Natural killer cell treated with Interleukin-12 subunit alpha and Interleukin-12 subunit beta and Interleukin-15 and Interleukin-18, amount 100 ng/mL, for 72 hours (primary cell): ENCODE measurements around the gene KRTAP1-5. TPM values are rescaled to one million over a fixed set of nuclear protein-coding genes. Genes with fewer than 3 reads are reported as not detected.
"Not testable (repeated sequence)": the region's sequence is repeated elsewhere in the genome, so short reads cannot be mapped to it uniquely, and the experiment has no call there.

Experiments used
- ATAC-seq, 2 donors: fragments of 150-1000 bp; cut with Tn5 transposase in 1 of 2; sonication (Bioruptor Pico), chemical (Tn5 transposase) in 1 of 2; 2 replicates each; pipeline ENCODE4 v1.10.0; 2021
- DNase-seq: peaks from one replicate; pipeline ENCODE4 v3.0.0; 2022; ENCODE audit warnings: low spot score
- H3K27ac Mint-ChIP-seq, 2 donors: 1 replicate in 1 of 2; 2 replicates in 1 of 2; pipeline ENCODE4 v1.8.0; 2022; ENCODE audit warnings: mixed read lengths in 2 of 2, mild to moderate bottlenecking in 1 of 2, moderate library complexity in 1 of 2
- H3K27me3 Mint-ChIP-seq, 2 donors: 1 replicate in 1 of 2; 2 replicates in 1 of 2; pipeline ENCODE4 v1.8.0; 2022; ENCODE audit warnings: mixed read lengths in 2 of 2
- H3K36me3 Mint-ChIP-seq: one replicate; pipeline ENCODE4 v1.8.0; 2022; ENCODE audit warnings: mixed read lengths
- H3K4me1 Mint-ChIP-seq, 2 donors: 1 replicate in 1 of 2; 2 replicates in 1 of 2; pipeline ENCODE4 v1.8.0; 2022; ENCODE audit warnings: low read depth in 2 of 2, mixed read lengths in 2 of 2, mild to moderate bottlenecking in 1 of 2
- H3K4me3 Mint-ChIP-seq: one replicate; pipeline ENCODE4 v1.8.0; 2022; ENCODE audit warnings: mixed read lengths
- H3K9me3 Mint-ChIP-seq: 2 replicates; pipeline ENCODE4 v1.8.0; 2022; ENCODE audit warnings: mixed read lengths
- total RNA-seq, 2 donors: library from RNA; stranded (reverse); gene quantifications; one replicate each; pipeline ENCODE4 v1.2.3, GENCODE V29; 2022

The KRTAP1-5 gene, protein sequence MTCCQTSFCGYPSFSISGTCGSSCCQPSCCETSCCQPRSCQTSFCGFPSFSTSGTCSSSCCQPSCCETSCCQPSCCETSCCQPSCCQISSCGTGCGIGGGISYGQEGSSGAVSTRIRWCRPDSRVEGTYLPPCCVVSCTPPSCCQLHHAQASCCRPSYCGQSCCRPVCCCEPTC
- total RNA-seq: not detected

DNA sequence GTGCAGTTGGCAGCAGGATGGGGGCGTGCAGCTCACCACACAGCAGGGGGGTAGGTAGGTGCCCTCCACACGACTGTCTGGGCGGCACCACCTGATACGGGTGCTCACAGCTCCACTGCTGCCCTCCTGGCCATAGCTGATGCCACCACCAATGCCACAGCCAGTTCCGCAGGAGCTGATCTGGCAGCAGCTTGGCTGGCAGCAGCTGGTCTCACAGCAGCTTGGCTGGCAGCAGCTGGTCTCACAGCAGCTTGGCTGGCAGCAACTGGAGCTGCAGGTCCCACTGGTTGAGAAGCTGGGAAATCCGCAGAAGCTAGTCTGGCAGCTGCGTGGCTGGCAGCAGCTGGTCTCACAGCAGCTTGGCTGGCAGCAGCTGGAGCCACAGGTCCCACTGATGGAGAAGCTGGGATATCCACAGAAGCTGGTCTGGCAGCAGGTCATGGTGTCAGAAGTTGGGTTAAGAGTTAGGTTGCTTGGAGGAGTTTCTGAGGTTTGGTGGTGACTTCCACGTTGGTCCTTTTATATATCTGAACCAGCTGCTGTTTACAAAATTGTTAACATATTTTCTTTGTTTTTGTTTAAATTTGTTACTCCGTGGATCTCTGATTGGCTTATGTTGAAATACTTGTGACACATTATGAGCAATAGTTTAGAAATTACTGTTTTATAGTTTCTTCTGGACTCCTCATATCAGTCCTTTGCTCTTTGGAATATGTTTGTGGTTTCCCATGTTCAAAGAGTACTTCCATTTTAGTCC, at the start of gene KRTAP1-5:
Gene KRTAP1-5, minus strand, starts transcription at position 494 of the 757 bp plus-strand sequence. Its CDS starts 53 bp downstream, at position 441.
- H3K27ac Mint-ChIP-seq: no peak within 1 kb of the TSS
- no peak for ATAC-seq
- no peaks in the 10 kb centered on the region for H3K36me3 Mint-ChIP-seq
- H3K4me1 Mint-ChIP-seq: no peaks in the 10 kb centered on the region
- no peak for DNase-seq
- H3K4me3 Mint-ChIP-seq: no peak within 1 kb of the TSS
- peaks cover 21 to 57% of the 10 kb centered on the region in 2 donors for H3K27me3 Mint-ChIP-seq
- H3K9me3 Mint-ChIP-seq: no peaks in the 10 kb centered on the region

DNA sequence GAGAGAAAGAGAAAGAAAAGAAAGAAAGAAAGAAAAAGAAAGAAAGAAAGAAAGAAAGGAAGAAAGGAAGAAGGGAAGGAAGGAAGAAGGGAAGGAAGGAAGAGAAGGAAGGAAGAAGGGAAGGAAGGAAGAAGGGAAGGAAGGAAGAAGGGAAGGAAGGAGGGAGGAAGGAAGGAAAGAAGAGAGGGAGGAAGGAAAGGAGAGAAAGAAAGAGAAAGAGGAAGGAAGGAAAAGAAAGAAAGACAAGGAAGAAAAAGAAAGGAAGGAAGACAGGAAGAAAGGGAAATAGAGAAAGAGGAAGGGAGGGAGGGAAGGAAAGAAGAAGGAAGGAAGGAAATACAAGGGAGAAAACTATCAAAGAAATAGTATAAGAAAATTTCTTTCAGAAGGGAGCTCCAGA, 49.8 kb upstream of the KRTAP1-5 start:
- no peak for ATAC-seq
- Mint-ChIP-seq H3K27me3 (peaks cover 30 to 38% of the 10 kb centered on the region in 2 donors), H3K4me3 (no peak overlapping the region), H3K4me1 (no peaks in the 10 kb centered on the region), H3K27ac (no peak overlapping the region), H3K36me3 (no peaks in the 10 kb centered on the region), H3K9me3 (no peaks in the 10 kb centered on the region)
- no peak for DNase-seq

DNA sequence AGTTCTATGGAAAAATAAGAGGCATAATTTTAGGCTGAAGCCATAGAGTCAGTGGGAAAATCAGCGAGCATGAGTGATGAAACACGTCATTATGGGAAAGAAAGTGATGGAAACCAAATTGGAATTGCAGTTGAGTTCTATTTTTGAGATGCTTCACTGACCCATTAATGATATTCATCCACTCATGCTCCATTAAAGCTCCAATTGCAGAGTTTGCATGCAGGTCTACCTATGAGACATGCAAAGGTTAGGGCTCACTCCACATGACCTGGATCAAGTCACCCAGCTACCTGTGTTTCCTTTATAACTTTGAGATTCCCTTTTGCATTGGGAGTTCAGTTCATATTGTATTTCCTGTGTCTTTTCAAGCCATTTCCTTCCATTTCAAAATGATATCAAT, 46.7 kb upstream of the KRTAP1-5 start:
- ATAC-seq: no peak

DNA sequence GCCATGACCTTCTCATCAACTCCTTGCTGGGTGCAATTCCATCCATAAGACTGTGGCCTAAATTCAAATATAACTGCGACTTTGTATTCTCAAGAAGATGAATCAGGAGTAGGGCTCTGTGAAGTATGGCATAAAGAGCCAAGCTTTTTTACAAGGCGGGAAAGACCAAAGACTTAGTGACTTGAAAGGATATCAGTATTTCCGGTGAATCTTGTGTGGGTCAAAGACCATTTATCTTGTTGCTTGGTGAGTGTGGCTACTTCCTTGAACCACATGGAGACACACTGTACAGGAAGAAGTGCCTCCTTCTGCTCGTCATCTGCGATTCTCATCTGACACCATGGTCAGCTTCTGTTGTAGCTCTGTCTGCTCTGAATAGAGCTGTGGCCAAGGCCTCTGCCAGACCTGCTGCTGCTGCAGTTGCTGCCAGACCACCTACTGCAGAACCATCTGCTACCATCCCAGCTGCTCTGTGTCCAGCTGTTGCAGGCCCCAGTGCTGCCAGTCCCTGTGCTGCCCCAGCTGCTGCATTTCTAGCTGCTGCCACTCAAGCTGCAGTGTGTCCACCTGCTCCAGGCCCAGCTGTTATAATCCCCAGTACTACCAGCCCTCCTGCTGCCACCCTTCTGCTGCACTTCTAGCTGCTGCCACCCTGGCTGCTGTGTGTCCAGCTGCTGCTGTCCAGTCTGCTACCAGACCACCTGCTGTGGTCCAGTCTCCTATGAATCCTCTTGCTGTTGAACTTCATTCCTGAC, 44.8 kb upstream of the KRTAP1-5 start:
- Mint-ChIP-seq H3K4me1 (no peaks in the 10 kb centered on the region), H3K27me3 (peaks cover 15 to 20% of the 10 kb centered on the region in 2 donors), H3K9me3 (no peaks in the 10 kb centered on the region), H3K27ac (no peak overlapping the region), H3K4me3 (no peak overlapping the region), H3K36me3 (no peaks in the 10 kb centered on the region)
- DNase-seq (no peak), ATAC-seq (peak in 1 of 2 donors; percentile 45)

More for the DNA sequence above, 46.7 kb upstream of the KRTAP1-5 start:
- no peaks in the 10 kb centered on the region for H3K4me1 Mint-ChIP-seq
- no peaks in the 10 kb centered on the region for H3K9me3 Mint-ChIP-seq
- no peak overlapping the region for H3K27ac Mint-ChIP-seq
- H3K4me3 Mint-ChIP-seq: no peak overlapping the region
- H3K27me3 Mint-ChIP-seq: peaks cover 24 to 27% of the 10 kb centered on the region in 2 donors
- no peak for DNase-seq
- H3K36me3 Mint-ChIP-seq: no peaks in the 10 kb centered on the region

DNA sequence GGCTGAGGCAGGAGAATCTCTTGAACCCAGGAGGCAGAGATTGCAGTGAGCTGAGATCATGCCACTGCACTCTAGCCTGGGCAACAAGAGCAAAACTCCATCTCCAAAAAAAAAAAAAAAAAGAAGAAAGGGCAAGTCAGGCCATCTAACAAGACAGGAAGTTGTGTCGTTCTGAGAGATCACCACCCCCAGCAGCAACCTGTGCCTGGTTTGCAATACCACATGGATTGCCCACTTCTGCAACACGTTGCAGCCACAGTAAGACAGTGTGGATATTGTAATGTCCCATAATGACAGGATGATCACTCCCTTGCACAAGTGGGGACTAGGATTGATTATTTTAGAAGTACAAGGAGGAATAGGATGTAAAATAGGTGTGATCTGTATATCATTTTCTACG, 42.0 kb upstream of the KRTAP1-5 start:
- Mint-ChIP-seq H3K4me3 (no peak overlapping the region), H3K36me3 (no peaks in the 10 kb centered on the region), H3K27ac (no peak overlapping the region), H3K27me3 (peaks cover 4 to 11% of the 10 kb centered on the region in 2 donors), H3K4me1 (no peaks in the 10 kb centered on the region), H3K9me3 (no peaks in the 10 kb centered on the region)
- ATAC-seq (no peak), DNase-seq (no peak)

DNA sequence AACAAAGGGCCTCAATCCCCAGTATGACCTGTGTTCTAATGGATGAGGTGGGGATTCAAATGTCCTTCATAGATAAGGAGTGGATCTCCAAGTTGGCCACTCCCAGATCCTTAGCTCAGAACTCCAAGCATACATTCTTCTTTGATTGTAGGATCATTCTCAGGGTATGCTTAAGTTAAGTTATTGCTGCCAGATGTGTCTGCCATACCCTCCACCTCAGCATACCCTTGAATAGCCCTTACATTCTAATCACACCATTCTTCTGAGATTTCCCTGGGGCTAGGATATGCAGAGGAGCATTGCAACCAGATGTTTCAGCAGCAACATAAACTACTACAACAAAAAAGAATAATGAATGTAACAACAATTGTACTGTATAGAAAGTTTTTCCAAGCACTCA, 40.3 kb upstream of the KRTAP1-5 start:
- H3K9me3 Mint-ChIP-seq: no peaks in the 10 kb centered on the region
- H3K27me3 Mint-ChIP-seq: peaks cover 6 to 17% of the 10 kb centered on the region in 2 donors
- H3K4me3 Mint-ChIP-seq: no peak overlapping the region
- H3K36me3 Mint-ChIP-seq: no peaks in the 10 kb centered on the region
- H3K27ac Mint-ChIP-seq: no peak overlapping the region
- H3K4me1 Mint-ChIP-seq: no peaks in the 10 kb centered on the region
- ATAC-seq (no peak), DNase-seq (no peak)

DNA sequence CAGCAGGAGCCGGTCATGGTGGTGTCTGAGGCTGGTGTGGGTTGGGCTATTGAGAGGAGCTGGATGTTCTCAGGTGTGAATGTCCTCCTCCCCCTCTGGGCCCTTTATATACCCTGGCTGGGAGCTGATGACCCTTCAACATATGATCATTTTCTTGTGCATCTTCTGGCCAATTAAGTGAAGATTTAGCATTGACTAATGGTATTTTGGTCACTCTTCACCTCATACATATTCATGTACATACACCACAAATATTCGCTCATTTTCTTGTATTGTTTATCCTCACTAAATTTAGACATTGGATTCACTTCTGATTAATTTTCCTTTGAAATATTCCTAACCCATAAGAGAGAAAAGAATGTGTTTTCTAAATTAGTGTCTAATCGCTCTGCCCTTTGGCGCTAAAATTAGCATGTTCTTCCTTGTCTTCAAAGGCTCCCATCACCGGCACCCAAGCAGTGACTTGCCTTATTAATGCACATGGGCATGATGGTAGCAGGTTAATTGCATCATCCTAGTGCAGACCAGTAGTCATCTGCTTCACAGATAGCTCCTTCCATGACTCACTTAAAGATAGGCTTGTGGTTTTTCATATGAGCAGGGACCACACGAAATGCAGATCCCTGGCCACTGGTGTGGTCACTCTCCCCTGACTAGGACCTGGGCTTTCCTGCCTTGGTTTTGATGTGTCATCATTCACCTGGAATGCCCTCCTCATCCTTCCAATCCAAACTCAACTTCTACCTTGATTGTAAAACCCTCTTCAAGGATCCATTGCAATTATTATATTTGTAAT, 39.0 kb upstream of the KRTAP1-5 start, which contains the start of gene KRTAP2-4:
Gene KRTAP2-4, minus strand, starts transcription at position 51 of the 796 bp plus-strand sequence. Its CDS starts 34 bp downstream, at position 17.
- no peak for DNase-seq
- Mint-ChIP-seq H3K27me3 (peaks cover 11 to 30% of the 10 kb centered on the region in 2 donors), H3K36me3 (no peaks in the 10 kb centered on the region), H3K4me1 (no peaks in the 10 kb centered on the region), H3K9me3 (no peaks in the 10 kb centered on the region), H3K4me3 (no peak within 1 kb of the TSS), H3K27ac (no peak within 1 kb of the TSS)
- peak; percentile 11 to 53 for ATAC-seq

DNA sequence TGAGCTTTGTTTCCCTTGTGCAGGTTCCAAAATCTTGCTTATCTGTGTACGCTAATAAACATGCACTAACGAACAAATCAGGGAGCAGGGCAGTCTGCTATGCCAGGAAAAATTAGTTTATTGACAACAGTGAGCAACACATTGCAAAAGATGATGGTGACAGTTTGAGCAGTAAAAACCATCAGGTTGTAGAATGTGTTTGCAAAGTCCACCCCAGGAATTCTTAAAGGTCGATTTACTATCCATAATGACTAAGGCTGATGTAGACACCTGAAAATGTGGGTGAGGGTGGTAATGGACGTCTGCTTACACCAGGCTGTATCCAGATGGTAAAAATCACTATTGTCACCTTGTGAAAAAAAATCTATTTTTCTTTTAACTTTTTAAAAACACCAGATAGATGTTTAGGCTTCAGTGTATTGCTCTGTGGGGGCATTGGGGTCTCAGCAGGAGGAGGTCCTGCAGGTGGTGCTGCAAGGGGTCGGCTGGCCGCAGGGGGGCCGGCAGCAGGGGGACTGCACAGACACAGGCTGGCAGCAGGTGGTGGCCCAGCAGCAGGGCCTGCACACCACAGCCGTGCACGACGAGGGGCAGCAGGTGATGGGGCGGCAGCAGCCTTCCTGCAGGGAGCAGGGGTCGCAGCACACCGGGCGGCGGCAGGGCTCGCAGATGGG, 38.1 kb upstream of the KRTAP1-5 start:
- H3K36me3 Mint-ChIP-seq, H3K4me3 Mint-ChIP-seq, H3K27ac Mint-ChIP-seq, H3K9me3 Mint-ChIP-seq, DNase-seq, H3K4me1 Mint-ChIP-seq: not testable (repeated sequence)
- ATAC-seq: peak in 1 of 2 donors; percentile 7
- peaks cover 20 to 39% of the 10 kb centered on the region in 2 donors for H3K27me3 Mint-ChIP-seq

DNA sequence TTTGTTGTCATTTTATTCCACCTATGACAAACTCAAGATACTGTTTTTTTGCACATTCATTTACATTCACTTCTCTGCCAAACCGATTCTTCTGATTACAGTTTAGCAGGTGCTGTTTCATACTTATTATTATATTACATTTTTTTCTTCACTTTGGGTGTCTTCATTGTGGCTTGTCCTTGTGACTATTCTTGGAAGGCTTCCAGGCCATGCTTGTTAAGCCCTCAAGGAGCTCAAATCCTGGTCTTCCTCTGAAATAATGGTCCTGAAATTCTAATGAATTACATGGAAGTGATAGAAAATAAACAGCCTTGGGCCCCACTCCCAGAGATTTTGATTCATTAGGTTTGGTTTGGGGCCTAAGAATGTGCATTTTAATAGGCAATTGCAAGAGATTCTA, 37.3 kb upstream of the KRTAP1-5 start:
- no peak for DNase-seq
- Mint-ChIP-seq H3K9me3 (no peaks in the 10 kb centered on the region), H3K36me3 (no peaks in the 10 kb centered on the region), H3K27ac (no peak overlapping the region), H3K4me3 (no peak overlapping the region), H3K4me1 (no peaks in the 10 kb centered on the region), H3K27me3 (peaks cover 23 to 43% of the 10 kb centered on the region in 2 donors)
- ATAC-seq: no peak

DNA sequence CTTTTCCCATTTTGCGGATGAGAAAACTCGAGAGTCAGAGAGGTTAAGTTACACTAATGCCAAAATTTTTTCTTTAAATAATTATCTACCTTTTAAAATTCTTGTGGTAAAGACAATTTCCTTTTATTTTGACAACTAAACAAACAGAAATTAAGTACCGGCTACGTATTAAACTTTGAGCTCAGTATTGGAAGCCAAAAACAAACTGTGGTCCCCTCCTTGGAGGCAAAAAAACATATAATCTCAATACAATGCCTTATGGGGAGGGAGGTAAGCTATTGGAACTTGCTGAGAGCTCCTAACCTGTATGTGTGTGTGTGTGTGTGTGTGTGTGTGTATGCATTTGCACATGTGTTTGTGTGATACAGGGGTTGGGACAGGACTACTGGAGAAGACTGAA, 36.4 kb upstream of the KRTAP1-5 start:
- DNase-seq (no peak), ATAC-seq (no peak)
- Mint-ChIP-seq H3K27me3 (peaks cover 26 to 48% of the 10 kb centered on the region in 2 donors), H3K4me1 (no peaks in the 10 kb centered on the region), H3K9me3 (no peaks in the 10 kb centered on the region), H3K27ac (no peak overlapping the region), H3K36me3 (no peaks in the 10 kb centered on the region), H3K4me3 (no peak overlapping the region)

DNA sequence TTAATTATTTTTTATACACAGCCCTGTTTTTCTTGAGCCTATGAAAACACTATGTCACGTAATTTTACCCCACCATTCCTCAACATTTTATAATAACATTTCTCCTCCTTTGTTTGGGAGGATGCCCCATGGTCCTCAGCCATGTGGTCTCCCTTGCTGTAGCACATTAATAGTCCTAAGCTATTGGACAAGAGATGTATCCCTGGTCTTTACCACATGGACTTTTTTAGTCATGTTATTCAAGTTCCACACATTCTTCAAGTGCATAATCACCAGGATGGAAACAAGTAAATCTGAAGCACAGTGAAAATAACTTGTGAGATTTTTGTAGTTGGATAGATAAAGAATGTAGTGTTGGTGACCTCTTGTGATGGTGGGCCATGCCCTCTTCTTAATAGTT, 35.0 kb upstream of the KRTAP1-5 start:
- peaks cover 4% of the 10 kb centered on the region for H3K36me3 Mint-ChIP-seq
- H3K27ac Mint-ChIP-seq: no peak overlapping the region
- DNase-seq: no peak
- H3K9me3 Mint-ChIP-seq: no peaks in the 10 kb centered on the region
- no peak for ATAC-seq
- H3K4me1 Mint-ChIP-seq: no peaks in the 10 kb centered on the region
- H3K4me3 Mint-ChIP-seq: no peak overlapping the region
- H3K27me3 Mint-ChIP-seq: peaks cover 34 to 57% of the 10 kb centered on the region in 2 donors

DNA sequence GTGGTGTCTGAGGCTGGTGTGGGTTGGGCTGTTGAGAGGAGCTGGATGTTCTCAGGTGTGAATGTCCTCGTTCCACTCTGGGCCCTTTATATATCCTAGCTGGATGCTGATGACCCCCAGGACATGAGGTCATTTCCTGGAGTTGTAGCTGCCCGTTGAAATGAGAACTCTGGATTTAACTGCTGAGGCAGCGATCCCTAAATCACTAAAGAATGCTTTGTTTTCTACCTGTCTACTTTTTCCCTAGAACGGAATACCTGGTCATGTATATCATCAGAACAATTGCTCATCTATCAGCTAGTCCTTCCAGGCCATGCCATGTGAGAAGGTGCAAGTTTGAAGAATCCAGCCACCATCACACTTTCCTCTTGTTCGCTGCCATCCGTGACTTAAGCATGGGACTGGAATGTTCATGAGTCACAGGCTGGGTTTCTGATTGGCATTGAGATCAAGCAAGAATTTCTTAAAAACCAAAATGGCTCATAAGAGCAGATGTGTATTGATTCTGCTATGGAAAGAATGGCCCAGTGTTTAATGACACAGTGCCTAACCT, 33.1 kb upstream of the KRTAP1-5 start, which contains the start of gene KRTAP2-3:
Gene KRTAP2-3, minus strand, starts transcription at position 63 of the 553 bp plus-strand sequence. CDS start 64 bp downstream, outside the sequence.
- H3K4me3 Mint-ChIP-seq: no peak within 1 kb of the TSS
- peaks cover 35 to 59% of the 10 kb centered on the region in 2 donors for H3K27me3 Mint-ChIP-seq
- H3K27ac Mint-ChIP-seq: no peak within 1 kb of the TSS
- peaks cover 4% of the 10 kb centered on the region for H3K36me3 Mint-ChIP-seq
- H3K4me1 Mint-ChIP-seq: no peaks in the 10 kb centered on the region
- no peaks in the 10 kb centered on the region for H3K9me3 Mint-ChIP-seq
- no peak for ATAC-seq
- DNase-seq: no peak
